Measurements from ENCODE around the gene EXPH5. TPM values are rescaled to one million over a fixed set of nuclear protein-coding genes. Genes with fewer than 3 reads are reported as not detected.

The EXPH5 gene
- total RNA-seq, 5 donors from 2014 or later (not counting 1 experiment from before 2014, with no cell fraction given): 3.3 to 4.1 (median 4.0) TPM

DNA sequence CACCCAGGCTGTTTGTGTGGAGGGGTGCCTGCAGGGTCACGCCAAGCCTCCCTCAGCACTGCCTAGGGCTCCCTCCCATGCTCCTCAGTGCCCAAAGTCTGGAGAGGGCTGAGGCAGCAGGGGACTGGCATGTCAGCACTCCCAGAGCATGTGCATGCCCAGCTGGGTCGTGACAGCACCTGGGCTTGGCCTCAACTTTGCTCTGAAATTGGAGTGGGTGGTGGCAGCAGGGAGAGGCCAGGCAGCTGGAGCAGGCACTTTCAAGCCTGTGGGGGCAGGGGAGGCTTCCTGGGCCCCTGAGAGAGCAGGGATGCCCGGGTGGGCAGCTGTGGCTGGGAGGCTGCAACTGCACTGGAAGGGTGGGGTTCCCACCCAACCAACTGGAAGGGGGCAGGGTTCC is 35.7 kb upstream of the EXPH5 start:
- ChIA-PET POLR2A (no interaction called here), CTCF (no interaction called here)
- Histone ChIP-seq H3K27me3 (replicated peaks in 1 of 2; ENCODE audit: control insufficient read depth in 2 of 2, extremely low read depth in 1 of 2, insufficient read depth in 2 of 2, low read length in 1 of 2) (peaks cover 0 to 27% of the 10 kb centered on the region in 2 experiments), H3K9me3 (no peaks in the 10 kb centered on the region), H3K27ac (ENCODE audit: low read length) (no peak overlapping the region), H3K4me1 (ENCODE audit: control insufficient read depth in 1 of 2, extremely low read depth in 1 of 2, insufficient read depth in 2 of 2, low read length in 2 of 2) (no peaks in the 10 kb centered on the region), H3K4me3 (ENCODE audit: control insufficient read depth in 1 of 2, extremely low read depth in 1 of 2, low read length in 1 of 2) (no peak overlapping the region), H3K36me3 (ENCODE audit: control insufficient read depth in 2 of 2, extremely low read depth in 1 of 2, insufficient read depth in 1 of 2, low read length in 1 of 2) (no peaks in the 10 kb centered on the region)
- H3K4me3 Mint-ChIP-seq: no peak overlapping the region
- 64% methylated on average over 3 of the region's 3 CpGs for WGBS (ENCODE audit: insufficient coverage)
- H3K9me3 Mint-ChIP-seq: no peaks in the 10 kb centered on the region
- H3K27ac Mint-ChIP-seq: no peak overlapping the region
- H3K36me3 Mint-ChIP-seq: no peaks in the 10 kb centered on the region
- no peak for ATAC-seq (replicated peaks in 1 of 4)
- H3K27me3 Mint-ChIP-seq: peaks cover 7 to 11% of the 10 kb centered on the region in 2 donors
- H3K4me1 Mint-ChIP-seq: peaks cover 5 to 8% (median 5%) of the 10 kb centered on the region in 3 donors
- DNase-seq: no peak

DNA sequence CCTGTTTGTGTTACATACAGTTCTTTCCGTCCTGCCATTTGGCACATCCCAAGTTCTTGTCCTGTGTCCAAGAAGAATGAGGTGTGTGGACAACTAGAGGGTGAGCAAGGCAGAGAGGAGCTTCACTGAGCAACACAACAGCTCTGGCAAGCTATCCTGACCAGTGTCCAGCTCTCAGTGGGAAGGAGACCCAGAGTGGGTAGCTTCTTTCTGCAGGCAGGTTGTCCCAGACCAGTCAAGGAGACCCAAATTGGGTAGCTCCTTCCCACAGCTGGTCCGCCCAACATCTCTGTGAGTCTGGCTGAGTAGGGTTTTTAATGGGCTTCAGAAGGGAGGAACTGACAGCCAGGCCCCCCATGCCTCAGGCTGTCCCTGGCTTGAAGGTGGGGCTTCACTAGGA is 35.2 kb upstream of the EXPH5 start:
- H3K9me3 ChIP-seq: no peaks in the 10 kb centered on the region
- H3K27ac ChIP-seq (ENCODE audit: low read length): no peak overlapping the region
- Mint-ChIP-seq H3K4me1 (peaks cover 5 to 11% (median 5%) of the 10 kb centered on the region in 3 donors), H3K9me3 (no peaks in the 10 kb centered on the region), H3K4me3 (no peak overlapping the region), H3K36me3 (no peaks in the 10 kb centered on the region), H3K27ac (no peak overlapping the region), H3K27me3 (peaks cover 6 to 11% of the 10 kb centered on the region in 2 donors)
- ChIA-PET POLR2A (interaction anchor here in 1 of 2 donors (0.5 kb wide), 1 partner anchor 142 kb away, joined by 3 read pairs; no protein-coding TSS in a partner anchor), CTCF (no interaction called here)
- no peaks in the 10 kb centered on the region for H3K4me1 ChIP-seq (ENCODE audit: control insufficient read depth in 1 of 2, extremely low read depth in 1 of 2, insufficient read depth in 2 of 2, low read length in 2 of 2)
- no peaks in the 10 kb centered on the region for H3K36me3 ChIP-seq (ENCODE audit: control insufficient read depth in 2 of 2, extremely low read depth in 1 of 2, insufficient read depth in 1 of 2, low read length in 1 of 2)
- WGBS (ENCODE audit: insufficient coverage): 100% methylated on average over 1 of the region's 2 CpGs
- H3K27me3 ChIP-seq (replicated peaks in 1 of 2; ENCODE audit: control insufficient read depth in 2 of 2, extremely low read depth in 1 of 2, insufficient read depth in 2 of 2, low read length in 1 of 2): peaks cover 0 to 23% of the 10 kb centered on the region in 2 experiments
- no peak for ATAC-seq (replicated peaks in 1 of 4)
- DNase-seq: no peak
- H3K4me3 ChIP-seq (ENCODE audit: control insufficient read depth in 1 of 2, extremely low read depth in 1 of 2, low read length in 1 of 2): no peak overlapping the region

DNA sequence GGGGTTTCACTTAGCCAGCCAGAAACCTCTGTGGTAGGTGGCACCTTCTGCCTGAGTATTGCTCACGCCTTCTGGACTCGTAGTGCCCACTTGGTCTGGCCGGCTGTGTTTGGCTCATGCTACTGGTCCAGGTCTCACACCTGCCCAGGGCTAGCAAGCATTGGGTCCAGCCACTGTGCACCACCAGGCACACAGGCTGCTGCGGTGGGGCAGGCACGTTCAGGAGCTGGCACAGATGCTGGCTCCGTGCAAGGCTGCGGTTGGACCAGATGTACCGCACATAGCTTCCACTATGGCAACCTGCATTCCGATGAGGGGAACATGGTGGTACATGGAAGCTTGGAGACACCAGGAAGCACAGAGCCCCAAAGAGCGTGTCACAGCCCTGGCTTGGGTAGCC is 34.8 kb upstream of the EXPH5 start:
- Histone ChIP-seq H3K27ac (ENCODE audit: low read length) (no peak overlapping the region), H3K27me3 (replicated peaks in 1 of 2; ENCODE audit: control insufficient read depth in 2 of 2, extremely low read depth in 1 of 2, insufficient read depth in 2 of 2, low read length in 1 of 2) (peaks cover 0 to 19% of the 10 kb centered on the region in 2 experiments), H3K9me3 (no peaks in the 10 kb centered on the region), H3K36me3 (ENCODE audit: control insufficient read depth in 2 of 2, extremely low read depth in 1 of 2, insufficient read depth in 1 of 2, low read length in 1 of 2) (no peaks in the 10 kb centered on the region), H3K4me3 (ENCODE audit: control insufficient read depth in 1 of 2, extremely low read depth in 1 of 2, low read length in 1 of 2) (no peak overlapping the region), H3K4me1 (ENCODE audit: control insufficient read depth in 1 of 2, extremely low read depth in 1 of 2, insufficient read depth in 2 of 2, low read length in 2 of 2) (no peaks in the 10 kb centered on the region)
- 95% methylated on average over 9 of the region's 10 CpGs for WGBS (ENCODE audit: insufficient coverage)
- H3K4me3 Mint-ChIP-seq: no peak overlapping the region
- POLR2A ChIA-PET: interaction anchor here in 1 of 2 donors (0.5 kb wide), 1 partner anchor 141 kb away, joined by 3 read pairs; no protein-coding TSS in a partner anchor
- DNase-seq: no peak
- CTCF ChIA-PET: no interaction called here
- no peaks in the 10 kb centered on the region for H3K9me3 Mint-ChIP-seq
- no peak for ATAC-seq (replicated peaks in 1 of 4)
- H3K27ac Mint-ChIP-seq: no peak overlapping the region
- peaks cover 6 to 10% of the 10 kb centered on the region in 2 donors for H3K27me3 Mint-ChIP-seq
- H3K4me1 Mint-ChIP-seq: peaks cover 5 to 11% (median 5%) of the 10 kb centered on the region in 3 donors
- no peaks in the 10 kb centered on the region for H3K36me3 Mint-ChIP-seq

DNA sequence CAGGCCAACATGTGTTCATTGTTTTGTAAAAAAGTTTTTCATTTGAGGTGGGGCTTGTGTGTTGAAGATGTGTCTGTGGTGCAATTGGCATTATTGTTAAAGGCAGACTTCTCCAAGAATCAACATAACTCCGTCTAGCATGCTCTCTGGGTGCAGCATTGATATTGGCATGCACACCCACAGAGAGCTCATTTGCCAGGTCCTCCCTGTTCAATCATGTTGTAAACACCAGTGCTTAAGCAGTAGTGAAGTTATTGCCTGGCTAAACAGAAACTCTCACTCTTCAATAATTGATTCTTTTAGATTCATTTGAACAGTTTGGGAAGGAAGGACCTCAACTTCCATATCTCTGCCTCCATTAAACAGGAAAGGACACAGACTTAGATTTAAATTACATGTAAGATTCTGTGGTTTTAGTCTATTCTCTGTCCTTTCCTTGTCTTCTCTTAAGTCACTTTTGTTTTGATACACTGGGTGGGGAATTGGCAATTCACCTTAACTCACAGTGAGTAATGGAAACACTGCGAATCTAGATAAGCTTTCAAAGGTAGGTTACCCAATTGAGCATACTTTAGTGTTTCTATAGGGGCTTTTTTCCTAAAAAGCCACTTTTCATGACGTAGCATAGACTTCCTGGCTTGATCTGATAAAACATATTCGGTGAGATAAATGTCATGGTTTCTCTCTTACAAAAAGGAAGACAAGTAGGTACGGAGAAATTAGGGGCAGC is 30.8 kb upstream of the EXPH5 start:
- H3K9me3 ChIP-seq: no peaks in the 10 kb centered on the region
- H3K9me3 Mint-ChIP-seq: no peaks in the 10 kb centered on the region
- POLR2A ChIA-PET: no interaction called here
- H3K27ac Mint-ChIP-seq: peak overlapping the region in 1 of 2 donors; percentile 20
- peaks cover 0 to 16% of the 10 kb centered on the region in 2 experiments for H3K27me3 ChIP-seq (replicated peaks in 1 of 2; ENCODE audit: control insufficient read depth in 2 of 2, extremely low read depth in 1 of 2, insufficient read depth in 2 of 2, low read length in 1 of 2)
- no peak overlapping the region for H3K4me3 Mint-ChIP-seq
- peaks cover 5 to 17% of the 10 kb centered on the region in 2 donors for H3K27me3 Mint-ChIP-seq
- H3K36me3 ChIP-seq (ENCODE audit: control insufficient read depth in 2 of 2, extremely low read depth in 1 of 2, insufficient read depth in 1 of 2, low read length in 1 of 2): no peaks in the 10 kb centered on the region
- CTCF ChIA-PET: no interaction called here
- peak in 1 of 4 experiments; percentile 32 for ATAC-seq (replicated peaks in 1 of 4)
- H3K4me1 ChIP-seq (ENCODE audit: control insufficient read depth in 1 of 2, extremely low read depth in 1 of 2, insufficient read depth in 2 of 2, low read length in 2 of 2): no peaks in the 10 kb centered on the region
- H3K36me3 Mint-ChIP-seq: no peaks in the 10 kb centered on the region
- no peak overlapping the region for H3K27ac ChIP-seq (ENCODE audit: low read length)
- H3K4me1 Mint-ChIP-seq: peaks cover 5 to 11% (median 5%) of the 10 kb centered on the region in 3 donors
- no peak overlapping the region for H3K4me3 ChIP-seq (ENCODE audit: control insufficient read depth in 1 of 2, extremely low read depth in 1 of 2, low read length in 1 of 2)
- no CpG with 5 or more reads among the region's 5 CpGs for WGBS (ENCODE audit: insufficient coverage)
- DNase-seq: peak in 1 of 35 experiments; percentile 9

DNA sequence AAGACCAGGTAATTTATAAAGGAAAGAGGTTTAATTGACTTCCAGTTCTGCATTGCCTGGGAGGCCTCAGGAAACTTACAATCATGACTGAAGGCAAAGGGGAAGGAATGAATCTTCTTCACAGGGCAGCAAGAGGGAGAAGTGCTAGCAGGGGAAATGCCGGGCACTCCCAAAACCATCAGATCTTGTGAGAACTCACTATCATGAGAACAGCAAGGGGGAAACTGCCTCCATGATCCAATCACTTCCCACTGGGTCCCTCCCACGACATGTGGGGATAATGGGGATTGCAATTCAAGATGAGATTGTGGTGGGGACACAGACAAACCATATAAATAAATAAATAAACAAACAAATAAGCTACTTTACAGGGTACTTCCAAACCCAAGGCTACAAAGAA is 28.8 kb upstream of the EXPH5 start:
- WGBS (ENCODE audit: insufficient coverage): no CpG with 5 or more reads among the region's 2 CpGs
- POLR2A ChIA-PET: no interaction called here
- DNase-seq: no peak

DNA sequence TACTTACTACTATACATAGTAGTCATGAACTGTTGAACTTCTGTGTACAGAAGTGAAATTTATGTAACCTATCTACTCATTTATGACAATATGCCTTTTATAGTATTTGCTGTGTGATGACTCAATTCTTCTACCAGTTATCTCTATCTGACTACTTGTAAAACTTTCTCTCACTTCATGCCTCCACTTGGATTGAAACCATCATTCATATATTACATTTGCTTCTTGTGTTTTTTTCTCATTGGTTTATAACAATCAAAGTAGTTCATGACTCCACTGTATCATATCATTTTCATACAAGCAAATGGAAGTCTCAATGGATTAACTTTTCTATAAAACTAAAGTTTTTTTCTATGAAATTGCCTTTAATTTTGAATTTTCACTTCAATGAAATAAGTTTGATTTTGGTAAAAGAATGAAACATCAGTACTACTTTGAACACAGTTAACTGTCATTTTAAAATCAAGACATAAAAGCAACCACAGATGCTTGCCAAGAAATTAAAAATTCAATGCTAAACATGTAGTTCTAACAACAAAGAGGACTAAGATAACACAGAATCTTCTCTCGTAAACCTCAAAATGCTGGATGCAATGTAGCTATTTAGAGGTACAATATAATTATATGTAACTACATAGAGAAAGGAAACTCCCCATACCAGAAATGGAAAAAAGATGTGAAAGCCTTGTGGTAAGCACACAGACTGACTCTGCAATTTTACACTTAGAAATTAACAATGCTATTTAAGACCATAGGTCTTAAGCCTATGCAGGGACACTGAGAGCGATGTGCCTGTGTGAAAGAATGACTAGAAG is 27.6 kb upstream of the EXPH5 start:
- Mint-ChIP-seq H3K4me3 (no peak overlapping the region), H3K36me3 (no peaks in the 10 kb centered on the region), H3K27ac (no peak overlapping the region), H3K27me3 (peaks cover 10 to 16% of the 10 kb centered on the region in 2 donors), H3K9me3 (no peaks in the 10 kb centered on the region), H3K4me1 (peaks cover 5 to 11% (median 5%) of the 10 kb centered on the region in 3 donors)
- Histone ChIP-seq H3K4me3 (ENCODE audit: control insufficient read depth in 1 of 2, extremely low read depth in 1 of 2, low read length in 1 of 2) (no peak overlapping the region), H3K36me3 (ENCODE audit: control insufficient read depth in 2 of 2, extremely low read depth in 1 of 2, insufficient read depth in 1 of 2, low read length in 1 of 2) (no peaks in the 10 kb centered on the region), H3K9me3 (no peaks in the 10 kb centered on the region), H3K27me3 (replicated peaks in 1 of 2; ENCODE audit: control insufficient read depth in 2 of 2, extremely low read depth in 1 of 2, insufficient read depth in 2 of 2, low read length in 1 of 2) (peaks cover 0 to 6% of the 10 kb centered on the region in 2 experiments), H3K4me1 (ENCODE audit: control insufficient read depth in 1 of 2, extremely low read depth in 1 of 2, insufficient read depth in 2 of 2, low read length in 2 of 2) (no peaks in the 10 kb centered on the region), H3K27ac (ENCODE audit: low read length) (no peak overlapping the region)
- POLR2A ChIA-PET: no interaction called here
- WGBS (ENCODE audit: insufficient coverage): 100% methylated on average over 1 of the region's 2 CpGs
- no peak for ATAC-seq (replicated peaks in 1 of 4)
- DNase-seq: no peak
- CTCF ChIA-PET: interaction anchor here (0.7 kb wide), 2 partner anchors 40 to 1036 kb away, joined by 3 to 4 read pairs; no protein-coding TSS in a partner anchor

More for the DNA sequence above, 28.8 kb upstream of the EXPH5 start:
- no peak overlapping the region for H3K4me3 Mint-ChIP-seq
- no peaks in the 10 kb centered on the region for H3K4me1 ChIP-seq (ENCODE audit: control insufficient read depth in 1 of 2, extremely low read depth in 1 of 2, insufficient read depth in 2 of 2, low read length in 2 of 2)
- H3K4me1 Mint-ChIP-seq: peaks cover 5 to 11% (median 5%) of the 10 kb centered on the region in 3 donors
- no peak overlapping the region for H3K4me3 ChIP-seq (ENCODE audit: control insufficient read depth in 1 of 2, extremely low read depth in 1 of 2, low read length in 1 of 2)
- H3K27ac Mint-ChIP-seq: no peak overlapping the region
- H3K9me3 ChIP-seq: no peaks in the 10 kb centered on the region
- H3K36me3 ChIP-seq (ENCODE audit: control insufficient read depth in 2 of 2, extremely low read depth in 1 of 2, insufficient read depth in 1 of 2, low read length in 1 of 2): no peaks in the 10 kb centered on the region
- peaks cover 10 to 18% of the 10 kb centered on the region in 2 donors for H3K27me3 Mint-ChIP-seq
- peaks cover 0 to 7% of the 10 kb centered on the region in 2 experiments for H3K27me3 ChIP-seq (replicated peaks in 1 of 2; ENCODE audit: control insufficient read depth in 2 of 2, extremely low read depth in 1 of 2, insufficient read depth in 2 of 2, low read length in 1 of 2)
- CTCF ChIA-PET: interaction anchor here in 1 of 2 donors (1.0 kb wide), 1 partner anchor 16 kb away, joined by 3 read pairs; no protein-coding TSS in a partner anchor
- ATAC-seq (replicated peaks in 1 of 4): no peak
- no peaks in the 10 kb centered on the region for H3K9me3 Mint-ChIP-seq
- H3K27ac ChIP-seq (ENCODE audit: low read length): no peak overlapping the region
- H3K36me3 Mint-ChIP-seq: no peaks in the 10 kb centered on the region
